PFSK-1 (cell line): ENCODE results near the gene GGTA1.

Experiments
- POLR2AphosphoS5 ChIP-seq: IDR thresholded peaks from 2 replicates; pipeline ENCODE4 v1.6.1; 2012; ENCODE audit warnings: low read depth, mild to moderate bottlenecking, control low read depth, low read length, moderate library complexity
- SIN3A ChIP-seq: IDR thresholded peaks from 2 replicates; pipeline ENCODE4 v1.6.1; 2012; ENCODE audit warnings: mild to moderate bottlenecking, low read length, moderate library complexity, borderline replicate concordance; ENCODE audit not compliant: insufficient read depth
- TAF1 ChIP-seq: IDR thresholded peaks from 2 replicates; pipeline ENCODE4 v1.6.1; 2012; ENCODE audit warnings: low read length, control low read depth, borderline replicate concordance; ENCODE audit not compliant: insufficient read depth

DNA sequence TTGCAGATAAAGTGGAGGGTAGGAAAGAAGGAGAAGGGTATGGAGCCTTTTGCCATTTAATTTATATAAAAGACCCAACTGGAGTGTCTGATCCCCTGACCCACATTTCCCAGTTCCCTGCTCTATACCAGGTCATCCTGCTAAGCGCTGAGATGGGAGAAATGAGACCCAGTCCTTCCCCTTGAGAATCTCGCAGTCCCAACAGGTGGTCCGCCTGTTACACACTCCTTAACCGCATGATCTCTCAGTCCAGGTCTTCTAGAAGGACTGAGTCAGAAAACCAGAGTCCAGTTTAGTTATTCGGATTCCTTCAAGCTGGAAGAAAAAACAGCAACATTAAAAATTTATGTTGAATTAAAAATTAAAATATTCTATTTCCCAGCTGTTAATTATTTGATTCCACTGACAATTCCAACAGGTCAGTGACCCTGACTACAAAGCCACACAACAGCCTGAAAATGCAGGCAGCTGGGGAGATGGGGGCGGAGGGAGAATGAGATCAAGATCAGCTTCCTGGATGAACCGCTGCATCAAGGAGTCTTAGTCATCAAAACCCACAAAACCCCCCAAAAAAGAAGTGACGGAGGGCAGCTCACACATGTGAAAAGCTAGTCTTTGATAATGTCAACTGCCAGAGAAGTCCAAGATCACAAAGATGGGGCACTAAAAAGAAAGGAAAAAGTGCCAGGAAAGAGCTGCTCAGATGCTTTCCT, 44.0 kb downstream of the GGTA1 start:
- TF ChIP-seq TAF1 (no peak), POLR2AphosphoS5 (no peak), SIN3A (no peak)
